Activated CD8-positive, alpha-beta memory T cell treated with anti-CD3 and anti-CD28 coated beads, Interleukin-2, amount 10 ng/mL, durations not matched to agents 7 days and 5 days (primary cell): Measurements from ENCODE around the gene STX19. TPM values are rescaled to one million over a fixed set of nuclear protein-coding genes. Genes with fewer than 3 reads are reported as not detected.

ENCODE experiments used
- ATAC-seq: fragments of 150-1000 bp; cut with Tn5 transposase; one replicate; pipeline ENCODE4 v1.10.0; 2021; ENCODE audit warnings: moderate library complexity
- CTCF ChIA-PET: fragments of 350-600 bp; sonication (Branson Sonifier 250); formaldehyde crosslinking; loops from one replicate; lab custom pipeline; 2021; ENCODE audit warnings: antibody characterized with exemption; lab: Charles Lee
- DNase-seq: peaks from one replicate; pipeline ENCODE4 v3.0.0-alpha.2; 2020
- H3K27ac Mint-ChIP-seq: one replicate; pipeline ENCODE4 v1.8.0; 2021; ENCODE audit warnings: mild to moderate bottlenecking, mixed read lengths
- H3K27me3 Mint-ChIP-seq: one replicate; pipeline ENCODE4 v1.8.0; 2021; ENCODE audit warnings: mixed read lengths
- H3K36me3 Mint-ChIP-seq: one replicate; pipeline ENCODE4 v1.8.0; 2021; ENCODE audit warnings: mild to moderate bottlenecking, mixed read lengths
- H3K4me1 Mint-ChIP-seq: one replicate; pipeline ENCODE4 v1.8.0; 2021; ENCODE audit warnings: mixed read lengths
- H3K4me3 Mint-ChIP-seq: one replicate; pipeline ENCODE4 v1.8.0; 2021; ENCODE audit warnings: mild to moderate bottlenecking, moderate library complexity, mixed read lengths
- H3K9me3 Mint-ChIP-seq: one replicate; pipeline ENCODE4 v1.8.0; 2022; ENCODE audit warnings: low read depth, mixed read lengths
- total RNA-seq, 2 experiments: library from RNA; stranded (reverse); gene quantifications; one replicate each; pipeline ENCODE4 v1.2.3, GENCODE V29; 2021

Gene STX19
- total RNA-seq, 2 experiments from 2014 or later: not detected

DNA sequence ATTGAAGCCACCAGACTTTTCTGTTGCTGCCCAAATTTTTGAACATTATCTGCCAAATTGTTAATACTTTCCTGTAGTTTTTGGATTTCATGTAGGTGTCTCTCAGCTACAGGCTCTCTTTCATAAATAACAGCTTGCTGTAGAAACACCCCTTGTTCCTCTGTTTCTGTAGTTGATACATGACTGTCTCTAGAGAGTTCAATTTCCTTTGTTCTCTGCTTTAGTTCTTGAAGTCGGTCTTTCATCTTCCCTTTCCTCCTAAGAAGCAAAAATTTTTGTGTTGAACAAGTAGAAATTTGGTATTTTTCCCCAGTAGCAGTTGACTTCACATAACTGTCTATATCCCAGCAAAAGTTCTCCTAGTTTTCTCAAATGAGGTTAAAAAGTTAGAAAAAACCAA, 13.4 kb downstream of the STX19 start:
- Mint-ChIP-seq H3K27ac (no peak overlapping the region), H3K36me3 (peaks cover 34% of the 10 kb centered on the region), H3K27me3 (no peaks in the 10 kb centered on the region), H3K4me1 (peaks cover 25% of the 10 kb centered on the region), H3K4me3 (no peak overlapping the region), H3K9me3 (peaks cover 5% of the 10 kb centered on the region)
- CTCF ChIA-PET: interaction anchor here (1.4 kb wide), 1 partner anchor 14 kb away, joined by 4 read pairs; the partner anchor contains the start of gene STX19
- ATAC-seq (no peak), DNase-seq (no peak)

DNA sequence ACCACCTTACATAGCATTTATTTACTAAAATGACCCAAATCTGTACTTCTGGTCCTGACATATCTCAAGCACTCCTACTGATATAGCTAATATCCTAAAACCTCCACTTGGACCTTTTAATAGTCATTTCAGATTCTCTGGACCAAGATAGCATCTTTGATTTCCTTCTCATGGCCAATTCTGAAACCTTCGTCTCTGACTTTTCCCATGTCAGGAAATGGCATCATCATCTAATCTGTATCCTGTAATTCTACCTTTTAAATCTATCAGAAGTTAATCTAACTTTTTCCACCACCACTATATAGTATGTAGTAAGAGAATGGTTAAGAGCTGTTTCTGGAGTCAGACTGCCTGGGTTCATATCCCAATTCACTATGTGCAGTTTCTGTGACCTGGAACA, 16.2 kb downstream of the STX19 start:
- H3K27ac Mint-ChIP-seq: peak overlapping the region; percentile 80
- H3K36me3 Mint-ChIP-seq: peaks cover 41% of the 10 kb centered on the region
- no peak for DNase-seq
- peaks cover 5% of the 10 kb centered on the region for H3K9me3 Mint-ChIP-seq
- peaks cover 39% of the 10 kb centered on the region for H3K4me1 Mint-ChIP-seq
- no peaks in the 10 kb centered on the region for H3K27me3 Mint-ChIP-seq
- peak overlapping the region; percentile 55 for H3K4me3 Mint-ChIP-seq
- CTCF ChIA-PET: interaction anchor here (1.2 kb wide), 1 partner anchor 53 kb away, joined by 3 read pairs; no protein-coding TSS in a partner anchor
- no peak for ATAC-seq

DNA sequence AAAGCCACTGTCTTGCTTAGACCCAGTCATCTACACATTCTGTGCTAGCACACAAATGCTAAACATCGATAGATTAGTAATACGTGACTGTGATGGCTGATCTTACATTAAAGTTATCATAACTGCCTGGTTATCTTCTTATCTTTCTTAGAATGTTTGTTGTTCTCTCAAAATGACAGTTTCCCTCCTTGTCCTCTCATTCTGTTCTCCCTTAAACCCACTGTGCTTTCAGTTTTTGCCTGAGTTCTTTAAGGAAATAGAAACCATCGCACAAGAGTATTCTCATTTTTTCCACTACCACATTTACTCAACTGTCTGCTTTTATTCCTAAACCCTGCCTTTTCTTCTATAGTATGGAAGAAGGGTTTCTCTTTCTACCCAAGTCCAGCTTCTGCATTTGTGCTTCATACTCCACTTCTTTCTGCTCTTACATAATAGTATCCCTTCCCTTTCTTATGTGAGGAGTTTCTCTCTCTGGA, 17.1 kb downstream of the STX19 start:
- H3K9me3 Mint-ChIP-seq: peaks cover 5% of the 10 kb centered on the region
- H3K4me1 Mint-ChIP-seq: peaks cover 40% of the 10 kb centered on the region
- peaks cover 44% of the 10 kb centered on the region for H3K36me3 Mint-ChIP-seq
- CTCF ChIA-PET: interaction anchor here (1.5 to 2.3 kb wide), 2 partner anchors 52 to 57 kb away, joined by 4 to 12 read pairs; partner anchors contain the start of genes DHFR2 and NSUN3
- H3K27me3 Mint-ChIP-seq: no peaks in the 10 kb centered on the region
- no peak for DNase-seq
- H3K27ac Mint-ChIP-seq: peak overlapping the region; percentile 80
- H3K4me3 Mint-ChIP-seq: peak overlapping the region; percentile 55
- peak; percentile 84 for ATAC-seq

DNA sequence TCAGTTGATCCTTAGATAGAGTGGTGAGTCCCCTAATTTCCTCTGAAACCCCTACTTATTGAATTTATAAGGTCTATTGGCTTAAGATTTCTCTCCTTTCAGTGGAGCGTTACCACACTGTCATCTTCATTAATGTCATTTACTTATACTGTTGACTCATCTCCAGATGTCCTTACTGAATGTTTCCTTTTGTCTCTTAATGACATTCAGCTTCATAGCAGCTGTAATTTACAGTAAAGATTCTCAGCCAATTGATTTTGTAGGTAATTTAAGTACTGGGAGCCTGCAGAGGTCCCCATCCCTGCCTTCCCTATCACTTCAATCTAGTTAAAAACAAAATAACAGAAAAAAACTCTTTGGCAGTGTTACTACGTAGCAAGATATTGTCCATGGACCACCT, 18.8 kb downstream of the STX19 start:
- ATAC-seq (no peak), DNase-seq (no peak)
- no peak overlapping the region for H3K27ac Mint-ChIP-seq
- peaks cover 38% of the 10 kb centered on the region for H3K36me3 Mint-ChIP-seq
- H3K4me3 Mint-ChIP-seq: no peak overlapping the region
- CTCF ChIA-PET: interaction anchor here (2.3 kb wide), 1 partner anchor 54 kb away, joined by 12 read pairs; the partner anchor contains the start of genes DHFR2 and NSUN3
- H3K27me3 Mint-ChIP-seq: no peaks in the 10 kb centered on the region
- H3K9me3 Mint-ChIP-seq: peaks cover 5% of the 10 kb centered on the region
- peaks cover 36% of the 10 kb centered on the region for H3K4me1 Mint-ChIP-seq

DNA sequence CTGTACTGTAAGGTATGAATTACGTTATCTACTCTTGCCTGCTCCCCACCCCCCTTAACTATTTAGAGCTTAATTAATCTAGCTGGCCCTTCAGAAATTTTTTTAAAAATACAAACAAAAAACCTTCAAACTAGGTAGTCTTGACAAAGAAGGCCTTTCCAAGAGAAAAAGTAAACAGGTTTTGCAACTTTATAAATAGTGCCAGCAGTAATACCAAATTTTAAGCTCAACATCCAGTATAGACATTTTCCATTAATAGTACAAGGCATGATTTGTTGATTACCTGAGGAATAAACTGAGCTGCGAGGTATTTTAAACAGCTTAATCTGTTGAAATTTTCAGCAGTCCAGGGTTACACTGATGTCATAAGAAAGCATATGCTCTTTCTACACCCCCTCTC, 20.1 kb downstream of the STX19 start:
- ATAC-seq (no peak), DNase-seq (no peak)
- H3K27ac Mint-ChIP-seq: no peak overlapping the region
- H3K4me3 Mint-ChIP-seq: no peak overlapping the region
- H3K9me3 Mint-ChIP-seq: peaks cover 4% of the 10 kb centered on the region
- CTCF ChIA-PET: no interaction called here
- peaks cover 31% of the 10 kb centered on the region for H3K36me3 Mint-ChIP-seq
- H3K27me3 Mint-ChIP-seq: no peaks in the 10 kb centered on the region
- H3K4me1 Mint-ChIP-seq: peaks cover 40% of the 10 kb centered on the region

DNA sequence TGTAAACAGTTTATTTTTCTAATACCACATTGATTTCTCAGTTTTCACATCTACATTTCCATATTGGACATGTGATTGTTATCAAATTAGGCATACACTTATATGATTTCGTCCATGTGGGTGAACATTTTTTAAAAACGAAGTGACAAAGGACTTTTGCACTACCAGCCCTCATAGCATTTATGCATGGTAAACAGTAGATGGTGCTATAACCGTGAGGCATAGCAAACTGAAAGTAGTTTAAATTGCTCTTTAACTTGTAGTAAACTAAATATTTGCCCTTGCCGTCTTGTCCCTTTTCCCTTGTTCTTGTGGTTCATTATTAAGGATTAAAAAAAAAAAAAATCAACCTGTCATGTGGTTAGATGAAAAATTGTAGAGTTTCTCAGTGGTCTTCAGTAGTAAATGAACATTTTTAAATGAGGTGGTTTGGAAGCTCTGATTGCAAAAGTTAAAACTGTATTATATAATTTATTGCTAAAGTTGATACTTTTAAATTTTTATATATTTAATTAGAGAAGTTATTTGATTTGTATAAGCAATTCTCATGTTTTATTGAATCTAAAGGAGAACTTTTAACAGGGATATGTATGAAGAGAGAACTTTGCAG, 24.0 kb downstream of the STX19 start:
- DNase-seq (no peak), ATAC-seq (peak; percentile 76)
- H3K27me3 Mint-ChIP-seq: no peaks in the 10 kb centered on the region
- H3K27ac Mint-ChIP-seq: peak overlapping the region; percentile 76
- peaks cover 17% of the 10 kb centered on the region for H3K4me1 Mint-ChIP-seq
- peak overlapping the region; percentile 70 for H3K4me3 Mint-ChIP-seq
- no peaks in the 10 kb centered on the region for H3K9me3 Mint-ChIP-seq
- peaks cover 18% of the 10 kb centered on the region for H3K36me3 Mint-ChIP-seq
- CTCF ChIA-PET: interaction anchor here (0.5 to 3.2 kb wide), 8 partner anchors 58 to 358 kb away, joined by 3 to 31 read pairs (median 3); partner anchors contain the start of genes DHFR2 and NSUN3

DNA sequence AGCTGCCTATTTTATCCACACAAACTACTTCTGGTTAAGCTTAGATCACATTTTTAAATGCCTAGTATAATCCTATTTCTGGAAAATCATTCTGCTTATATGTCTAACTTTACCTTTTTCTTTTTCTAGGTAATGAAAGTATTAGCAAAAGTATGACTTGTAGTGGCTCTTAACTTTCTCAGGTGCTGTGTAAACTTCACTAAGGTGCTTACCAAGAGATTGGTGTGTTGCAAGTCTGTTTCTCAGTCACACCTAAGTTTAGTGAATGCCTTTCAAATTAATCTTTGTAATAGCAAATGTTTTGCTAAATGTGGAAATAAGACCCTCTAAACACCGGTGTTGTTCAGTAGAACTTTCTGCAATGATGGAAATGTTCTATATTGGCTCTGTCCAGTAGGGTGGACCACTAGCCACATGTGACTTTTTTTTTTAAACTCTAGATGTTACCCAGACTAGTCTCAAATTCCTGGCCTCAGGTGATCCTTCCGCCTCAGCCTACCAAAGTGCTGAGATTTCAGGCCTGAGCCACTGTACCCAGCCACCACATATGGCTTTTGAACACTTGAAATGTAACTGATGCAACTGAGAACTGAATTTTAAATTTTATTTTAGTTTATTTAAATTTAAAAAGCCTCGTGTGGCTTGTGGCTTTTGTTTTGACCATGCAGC, 26.4 kb downstream of the STX19 start:
- H3K27ac Mint-ChIP-seq: no peak overlapping the region
- H3K36me3 Mint-ChIP-seq: peaks cover 9% of the 10 kb centered on the region
- H3K27me3 Mint-ChIP-seq: no peaks in the 10 kb centered on the region
- no peak for ATAC-seq
- H3K9me3 Mint-ChIP-seq: no peaks in the 10 kb centered on the region
- no peak overlapping the region for H3K4me3 Mint-ChIP-seq
- CTCF ChIA-PET: interaction anchor here (1.2 to 2.2 kb wide), 2 partner anchors 9 to 14 kb away, joined by 3 to 8 read pairs; no protein-coding TSS in a partner anchor
- peaks cover 8% of the 10 kb centered on the region for H3K4me1 Mint-ChIP-seq
- DNase-seq: no peak

DNA sequence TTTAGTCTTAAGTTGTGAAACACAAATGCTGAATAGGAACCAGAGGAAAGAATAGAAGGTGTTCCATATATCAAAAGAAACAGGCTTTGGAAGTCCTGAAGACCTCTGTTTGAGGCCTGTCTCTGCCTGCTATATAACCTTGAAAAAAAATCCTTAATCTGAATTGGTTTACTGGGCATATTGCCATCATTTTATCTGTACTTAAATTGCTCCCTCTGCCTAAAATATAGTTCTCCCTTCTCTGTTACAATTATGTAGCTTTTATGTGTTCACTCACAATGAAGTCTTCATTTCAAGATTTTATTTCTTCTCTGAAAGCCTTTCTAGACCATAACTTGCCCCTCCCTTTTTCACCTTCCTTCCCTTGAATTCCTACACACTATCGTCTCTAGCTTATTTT, 27.2 kb downstream of the STX19 start:
- Mint-ChIP-seq H3K27me3 (no peaks in the 10 kb centered on the region), H3K4me3 (no peak overlapping the region), H3K27ac (no peak overlapping the region), H3K4me1 (peaks cover 8% of the 10 kb centered on the region), H3K9me3 (no peaks in the 10 kb centered on the region), H3K36me3 (peaks cover 8% of the 10 kb centered on the region)
- ATAC-seq (no peak), DNase-seq (no peak)
- CTCF ChIA-PET: interaction anchor here (1.2 kb wide), 1 partner anchor 13 kb away, joined by 3 read pairs; no protein-coding TSS in a partner anchor

DNA sequence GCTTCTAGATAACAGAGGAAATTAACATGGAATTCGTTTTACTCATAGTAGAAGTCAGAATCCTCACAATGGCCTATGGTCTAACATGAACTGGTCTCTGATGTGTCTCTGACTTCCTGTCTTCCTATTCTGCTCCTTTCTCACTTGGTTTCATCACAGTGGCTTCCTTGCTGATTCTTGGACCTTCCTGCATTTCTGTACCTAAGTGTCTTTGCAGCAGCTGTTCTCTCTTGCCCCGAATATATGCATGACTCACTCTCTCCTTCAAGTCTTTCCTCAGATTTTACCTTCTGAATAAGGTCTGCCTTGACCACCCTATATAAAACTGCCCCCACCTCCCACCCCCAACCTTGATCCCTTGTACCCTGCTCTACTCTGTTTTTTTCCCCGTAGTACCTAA, 34.3 kb downstream of the STX19 start:
- Mint-ChIP-seq H3K4me1 (no peaks in the 10 kb centered on the region), H3K27ac (no peak overlapping the region), H3K36me3 (peaks cover 8% of the 10 kb centered on the region), H3K4me3 (no peak overlapping the region), H3K9me3 (no peaks in the 10 kb centered on the region), H3K27me3 (no peaks in the 10 kb centered on the region)
- no peak for ATAC-seq
- CTCF ChIA-PET: interaction anchor here (2.4 kb wide), 1 partner anchor 9 kb away, joined by 8 read pairs; no protein-coding TSS in a partner anchor
- no peak for DNase-seq

DNA sequence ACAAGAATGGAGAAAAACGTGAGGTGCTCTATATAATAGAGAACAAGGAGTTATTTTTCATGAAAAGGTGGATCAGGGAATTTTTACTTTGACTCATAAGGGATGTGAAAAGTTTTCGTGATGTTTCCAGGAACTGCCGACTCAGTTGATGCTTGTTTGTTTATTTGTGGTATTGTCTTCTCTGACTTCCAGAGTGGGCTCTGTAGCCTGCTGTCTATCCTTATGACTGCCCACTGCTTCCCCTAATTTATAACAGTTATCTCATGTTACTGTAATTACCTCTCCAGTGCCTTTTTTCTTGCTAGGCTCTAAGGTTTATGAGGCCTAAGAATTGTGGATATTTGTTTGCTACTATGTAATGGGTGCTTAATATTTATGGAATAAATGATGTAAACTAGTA, 36.2 kb downstream of the STX19 start:
- Mint-ChIP-seq H3K27me3 (no peaks in the 10 kb centered on the region), H3K4me1 (no peaks in the 10 kb centered on the region), H3K36me3 (peaks cover 3% of the 10 kb centered on the region), H3K27ac (no peak overlapping the region), H3K4me3 (no peak overlapping the region), H3K9me3 (no peaks in the 10 kb centered on the region)
- DNase-seq: no peak
- ATAC-seq: no peak
- CTCF ChIA-PET: interaction anchor here (0.7 to 2.4 kb wide), 2 partner anchors 11 to 133 kb away, joined by 3 to 8 read pairs; no protein-coding TSS in a partner anchor

DNA sequence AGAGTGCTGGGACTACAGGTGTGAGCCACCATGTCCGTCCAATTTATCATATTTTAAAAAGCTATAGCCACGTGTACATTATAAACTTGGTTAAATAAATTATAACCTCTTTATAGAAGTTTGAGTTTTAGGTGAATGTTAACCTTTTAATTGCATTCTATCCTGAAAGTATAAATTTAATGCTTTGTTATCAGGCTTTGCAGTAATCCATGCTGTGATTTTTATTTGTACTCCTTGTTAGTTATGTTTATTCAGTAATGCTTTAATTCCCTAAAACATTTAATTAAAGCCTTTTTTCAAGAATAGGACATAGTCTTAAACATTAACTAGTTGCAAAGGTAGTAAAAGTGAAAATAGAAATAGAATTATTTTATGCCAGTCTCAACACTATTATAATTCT, 36.8 kb downstream of the STX19 start:
- no peaks in the 10 kb centered on the region for H3K9me3 Mint-ChIP-seq
- ATAC-seq (no peak), DNase-seq (no peak)
- H3K27me3 Mint-ChIP-seq: no peaks in the 10 kb centered on the region
- no peak overlapping the region for H3K27ac Mint-ChIP-seq
- CTCF ChIA-PET: no interaction called here
- no peak overlapping the region for H3K4me3 Mint-ChIP-seq
- no peaks in the 10 kb centered on the region for H3K4me1 Mint-ChIP-seq
- H3K36me3 Mint-ChIP-seq: no peaks in the 10 kb centered on the region

DNA sequence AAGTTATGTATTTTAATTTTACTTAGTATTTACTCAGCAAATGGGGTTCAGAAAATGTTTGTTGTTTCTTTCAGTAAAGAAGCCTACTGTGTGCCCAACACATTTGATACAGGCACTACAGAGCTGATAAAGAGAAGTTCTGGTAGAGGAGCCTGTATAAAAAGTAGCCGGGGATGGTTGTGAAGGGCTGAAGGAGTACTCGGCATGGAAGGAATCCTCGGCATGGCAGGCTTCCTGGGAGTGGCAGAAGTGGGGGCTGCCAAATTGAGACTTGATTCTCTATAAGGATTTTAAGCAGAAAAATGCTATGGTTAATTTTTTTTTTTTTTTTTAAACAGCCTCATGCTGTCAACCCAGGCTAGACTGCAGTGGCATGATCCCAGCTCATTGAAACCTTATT, 39.2 kb downstream of the STX19 start:
- Mint-ChIP-seq H3K27me3 (no peaks in the 10 kb centered on the region), H3K4me3 (no peak overlapping the region), H3K9me3 (no peaks in the 10 kb centered on the region), H3K27ac (no peak overlapping the region), H3K36me3 (no peaks in the 10 kb centered on the region), H3K4me1 (no peaks in the 10 kb centered on the region)
- ATAC-seq (no peak), DNase-seq (no peak)
- CTCF ChIA-PET: no interaction called here

DNA sequence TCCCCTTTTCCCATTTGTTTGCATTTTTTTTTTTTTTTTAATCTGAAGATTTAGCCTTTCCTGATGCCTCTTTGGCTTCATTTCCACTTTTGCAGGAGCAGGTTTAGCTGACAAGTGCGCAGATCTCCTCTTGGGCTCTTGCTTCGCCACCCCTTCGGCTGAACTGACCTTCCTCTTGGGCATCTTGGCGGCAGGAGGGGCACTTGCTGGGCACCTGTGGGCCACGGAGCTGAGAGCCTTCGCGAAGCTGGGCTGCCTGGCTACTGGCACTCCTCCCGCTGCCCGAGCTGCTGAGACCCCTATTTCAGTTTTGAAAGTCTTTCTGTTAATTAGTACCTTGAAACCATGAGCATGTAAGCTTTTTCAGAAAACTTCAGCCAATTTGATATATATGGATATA, 39.6 kb downstream of the STX19 start:
- CTCF ChIA-PET: no interaction called here
- DNase-seq: no peak
- Mint-ChIP-seq H3K4me1 (no peaks in the 10 kb centered on the region), H3K4me3 (no peak overlapping the region), H3K27ac (no peak overlapping the region), H3K27me3 (no peaks in the 10 kb centered on the region), H3K36me3 (no peaks in the 10 kb centered on the region), H3K9me3 (no peaks in the 10 kb centered on the region)
- ATAC-seq: no peak
